ENCODE measurements around the gene AKAP8. TPM values are rescaled to one million over a fixed set of nuclear protein-coding genes. Genes with fewer than 3 reads are reported as not detected.
"Not testable (repeated sequence)": the region's sequence is repeated elsewhere in the genome, so short reads cannot be mapped to it uniquely, and the experiment has no call there.

The AKAP8 gene
- total RNA-seq, 1 experiment from 2014 or later = 9.5 TPM

GRCh38 chr19:15373644-15374043 lies 5.9 kb downstream of the AKAP8 start:
- DNase-seq (ENCODE audit: low read depth) = no peak

GRCh38 chr19:15372891-15373301 lies 6.7 kb downstream of the AKAP8 start:
- no peak for DNase-seq (ENCODE audit: low read depth)

- DNase-seq (ENCODE audit: low read depth) = no peak
These were observed 7.1 kb downstream of the AKAP8 start for GRCh38 chr19:15372470-15372869.

- no peak for DNase-seq (ENCODE audit: low read depth)
These were observed 7.7 kb downstream of the AKAP8 start for GRCh38 chr19:15371786-15372380.

GRCh38 chr19:15371119-15371518 lies 8.5 kb downstream of the AKAP8 start:
- DNase-seq (ENCODE audit: low read depth) = no peak

GRCh38 chr19:15369594-15369891 lies 10.0 kb downstream of the AKAP8 start:
- no peak for DNase-seq (ENCODE audit: low read depth)

- DNase-seq (ENCODE audit: low read depth) = no peak
These were observed 10.6 kb downstream of the AKAP8 start for GRCh38 chr19:15368798-15369593.

GRCh38 chr19:15368051-15368632 lies 11.4 kb downstream of the AKAP8 start:
- no peak for DNase-seq (ENCODE audit: low read depth)

GRCh38 chr19:15367439-15367838 lies 12.1 kb downstream of the AKAP8 start:
- no peak for DNase-seq (ENCODE audit: low read depth)

GRCh38 chr19:15365264-15365663 lies 14.3 kb downstream of the AKAP8 start:
- DNase-seq (ENCODE audit: low read depth) = no peak

GRCh38 chr19:15363791-15364190 lies 15.8 kb downstream of the AKAP8 start:
- not testable (repeated sequence) for DNase-seq (ENCODE audit: low read depth)

- not testable (repeated sequence) for DNase-seq (ENCODE audit: low read depth)
These were observed 16.5 kb downstream of the AKAP8 start for GRCh38 chr19:15363048-15363447.

GRCh38 chr19:15360015-15360414 lies 19.6 kb downstream of the AKAP8 start:
- DNase-seq (ENCODE audit: low read depth) = not testable (repeated sequence)

GRCh38 chr19:15358918-15359317 lies 20.7 kb downstream of the AKAP8 start:
- no peak for DNase-seq (ENCODE audit: low read depth)

- DNase-seq (ENCODE audit: low read depth) = no peak
These were observed 21.7 kb downstream of the AKAP8 start for GRCh38 chr19:15357906-15358305.

- DNase-seq (ENCODE audit: low read depth) = no peak
These were observed 24.9 kb downstream of the AKAP8 start for GRCh38 chr19:15354566-15355296.

- DNase-seq (ENCODE audit: low read depth) = no peak
These were observed 25.7 kb downstream of the AKAP8 start for GRCh38 chr19:15353908-15354307.

GRCh38 chr19:15352535-15352934 lies 27.1 kb downstream of the AKAP8 start:
- not testable (repeated sequence) for DNase-seq (ENCODE audit: low read depth)

GRCh38 chr19:15341328-15341727 lies 38.3 kb downstream of the AKAP8 start:
- DNase-seq (ENCODE audit: low read depth) = not testable (repeated sequence)

GRCh38 chr19:15340086-15340485 lies 39.5 kb downstream of the AKAP8 start:
- DNase-seq (ENCODE audit: low read depth) = no peak

GRCh38 chr19:15337202-15337601 lies 42.4 kb downstream of the AKAP8 start:
- no peak for DNase-seq (ENCODE audit: low read depth)

- not testable (repeated sequence) for DNase-seq (ENCODE audit: low read depth)
These were observed 43.6 kb downstream of the AKAP8 start for GRCh38 chr19:15335992-15336391.

All from RPMI7951 (cell line).